HepG2 (cell line): Measurements from ENCODE around the gene NCLN.

Experiments
- NCOR1 ChIP-seq: fragments of 200-600 bp; sonication (generic); IDR thresholded peaks from 2 replicates; pipeline ENCODE4 v1.7.0; 2017; ENCODE audit warnings: antibody characterized with exemption, low read length, borderline replicate concordance
- ZFAT ChIP-seq: sonication (generic); formaldehyde crosslinking; conservative IDR thresholded peaks from 2 replicates; pipeline ENCODE4 v1.8.1; 2023; ENCODE audit warnings: missing genetic modification reagents, inconsistent platforms
- TF ChIP-seq, protein P1 (sequence below): sonication (generic); formaldehyde crosslinking; IDR thresholded peaks from 2 replicates; pipeline ENCODE4 v1.4.0; 2020; ENCODE audit warnings: missing genetic modification reagents

DNA sequence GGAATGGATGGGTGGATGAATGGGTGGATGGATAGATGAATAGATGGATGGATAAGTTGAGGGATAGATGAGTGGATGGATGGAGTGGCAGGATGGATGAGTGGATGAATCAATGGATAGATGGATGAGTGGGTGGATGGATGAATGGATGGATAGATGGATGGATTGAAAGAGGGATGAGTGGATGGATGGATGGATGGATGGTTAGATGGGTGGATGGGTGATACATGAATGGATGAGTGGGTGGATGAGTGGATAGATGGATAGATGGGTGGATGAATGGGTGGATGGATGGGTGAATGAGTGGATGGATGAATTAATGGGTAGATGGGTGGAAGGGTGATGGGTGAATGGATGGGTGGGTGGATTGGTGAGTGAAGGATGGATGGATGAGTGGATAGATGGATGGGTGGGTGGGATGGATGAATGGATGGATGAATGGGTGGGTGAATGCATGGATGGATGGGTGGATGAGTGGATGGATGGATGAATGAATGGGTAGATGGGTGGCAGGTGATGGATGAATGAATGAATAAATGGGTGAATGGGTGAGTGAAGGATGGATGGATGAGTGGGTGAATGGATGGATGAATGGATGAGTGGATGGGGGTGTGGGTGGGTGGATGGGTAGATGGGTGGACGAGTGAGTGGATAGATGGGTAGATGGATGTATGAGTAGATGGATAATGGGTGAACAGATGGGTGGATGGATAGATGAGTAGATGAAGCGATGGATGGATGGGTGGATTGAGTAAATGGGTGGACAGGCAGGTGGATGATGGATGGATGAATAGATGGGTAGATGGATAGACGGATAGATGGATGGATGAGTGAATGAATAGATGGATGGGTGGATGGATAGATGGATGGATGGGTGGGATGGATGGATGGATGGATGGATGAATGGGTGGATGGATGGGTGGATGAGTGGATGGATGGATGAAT, 32.2 kb upstream of the NCLN start:
- no peak for TF ChIP-seq ZFAT (CRISPR knock-in tag)
- no peak for TF ChIP-seq NCOR1
- TF ChIP-seq, protein P1, sequence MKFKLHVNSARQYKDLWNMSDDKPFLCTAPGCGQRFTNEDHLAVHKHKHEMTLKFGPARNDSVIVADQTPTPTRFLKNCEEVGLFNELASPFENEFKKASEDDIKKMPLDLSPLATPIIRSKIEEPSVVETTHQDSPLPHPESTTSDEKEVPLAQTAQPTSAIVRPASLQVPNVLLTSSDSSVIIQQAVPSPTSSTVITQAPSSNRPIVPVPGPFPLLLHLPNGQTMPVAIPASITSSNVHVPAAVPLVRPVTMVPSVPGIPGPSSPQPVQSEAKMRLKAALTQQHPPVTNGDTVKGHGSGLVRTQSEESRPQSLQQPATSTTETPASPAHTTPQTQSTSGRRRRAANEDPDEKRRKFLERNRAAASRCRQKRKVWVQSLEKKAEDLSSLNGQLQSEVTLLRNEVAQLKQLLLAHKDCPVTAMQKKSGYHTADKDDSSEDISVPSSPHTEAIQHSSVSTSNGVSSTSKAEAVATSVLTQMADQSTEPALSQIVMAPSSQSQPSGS (CRISPR knock-in tag): no peak
